ENCODE results near the gene MPZL3.

The MPZL3 gene

DNA sequence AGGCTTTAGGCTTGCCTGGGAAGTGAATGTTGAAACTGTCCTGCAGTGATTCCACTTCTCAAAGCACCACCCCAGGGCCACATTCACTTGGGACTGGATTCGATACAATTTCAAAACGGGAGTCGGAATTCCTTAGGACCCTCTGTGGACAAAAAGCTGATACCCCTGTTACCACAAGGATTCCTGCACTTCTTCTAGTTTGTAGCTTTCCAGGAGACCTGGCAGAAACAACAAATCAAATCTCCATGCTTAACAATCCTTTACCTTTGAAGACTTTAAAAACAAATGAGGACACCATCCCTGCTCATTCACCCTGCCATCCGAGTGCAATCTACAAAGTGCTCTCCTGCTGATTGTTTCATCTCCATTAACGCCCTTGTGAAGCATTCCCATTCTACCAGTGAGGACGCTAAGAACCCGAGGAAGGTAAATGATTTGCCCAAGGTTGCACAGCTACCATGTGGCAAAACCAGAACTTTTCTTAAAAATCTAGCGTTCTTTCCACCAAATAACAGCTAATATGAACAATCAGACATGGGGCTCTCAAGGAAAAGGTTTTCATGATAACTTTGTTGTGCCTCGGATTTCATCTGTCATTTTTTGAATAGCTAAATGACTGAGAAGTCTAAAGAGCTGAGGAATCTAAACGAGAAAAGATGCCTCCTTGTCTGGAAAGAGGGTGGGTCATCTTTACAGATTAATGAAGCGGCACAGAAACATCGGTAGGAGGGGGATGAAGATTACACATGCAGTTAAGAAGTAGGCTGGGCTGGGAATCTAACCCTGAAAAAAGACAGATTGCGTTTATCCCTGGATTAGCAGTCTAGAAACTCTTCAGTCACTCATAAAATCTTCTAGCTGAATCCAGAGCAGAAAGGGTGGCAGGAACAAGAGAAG is 12.7 kb upstream of the MPZL3 start:
- no peak for DNase-seq (ENCODE audit: low read depth, low spot score)

GRCh38 chr11:118263695-118264568 is 11.8 kb upstream of the MPZL3 start, which contains the start of gene MPZL2:
Gene MPZL2, minus strand, starts transcription at chr11:118264297. Its CDS starts 144 bp downstream, at chr11:118264153.
- DNase-seq (ENCODE audit: low read depth, low spot score), result no peak

DNA sequence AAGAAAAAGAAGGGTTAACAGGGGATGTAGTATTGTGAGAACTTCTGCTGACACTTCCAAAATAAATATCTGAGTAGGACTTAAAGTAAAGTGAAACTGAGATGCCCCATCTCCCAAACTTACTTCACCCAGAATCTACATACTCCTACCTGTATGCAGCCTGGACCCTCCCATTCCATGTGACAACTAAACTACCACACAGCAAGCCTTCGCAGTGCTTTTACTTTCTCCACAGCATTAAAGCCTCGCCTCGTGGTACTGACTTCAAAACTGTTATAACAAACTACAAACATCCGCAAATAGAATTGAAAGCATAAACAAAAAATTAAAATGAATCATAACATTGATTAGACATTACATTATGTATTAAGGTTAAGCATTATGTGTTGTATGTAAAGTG is 10.9 kb upstream of the MPZL3 start:
- no peak for DNase-seq (ENCODE audit: low read depth, low spot score)

DNA sequence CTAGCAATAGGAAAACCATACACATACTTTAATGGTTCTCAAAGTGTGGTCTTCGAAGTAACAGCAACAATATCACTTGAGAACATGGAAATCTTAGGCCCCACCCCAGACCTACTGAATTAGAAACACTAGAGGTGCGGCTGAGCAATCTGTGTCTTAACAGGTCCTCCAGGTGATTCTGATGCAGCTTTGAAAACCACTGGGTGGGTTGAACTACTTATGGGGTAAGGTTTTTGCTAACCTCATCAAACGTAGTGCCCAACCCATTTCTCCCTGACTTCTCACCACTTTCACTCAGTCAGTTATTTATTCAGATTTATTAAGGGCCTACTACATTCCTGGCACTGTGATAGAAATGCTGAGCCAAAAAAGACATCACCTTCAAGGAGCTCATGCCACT is 8.2 kb upstream of the MPZL3 start:
- no peak for DNase-seq (ENCODE audit: low read depth, low spot score)

GRCh38 chr11:118259138-118259537 is 7.0 kb upstream of the MPZL3 start:
- no peak for DNase-seq (ENCODE audit: low read depth, low spot score)

DNA sequence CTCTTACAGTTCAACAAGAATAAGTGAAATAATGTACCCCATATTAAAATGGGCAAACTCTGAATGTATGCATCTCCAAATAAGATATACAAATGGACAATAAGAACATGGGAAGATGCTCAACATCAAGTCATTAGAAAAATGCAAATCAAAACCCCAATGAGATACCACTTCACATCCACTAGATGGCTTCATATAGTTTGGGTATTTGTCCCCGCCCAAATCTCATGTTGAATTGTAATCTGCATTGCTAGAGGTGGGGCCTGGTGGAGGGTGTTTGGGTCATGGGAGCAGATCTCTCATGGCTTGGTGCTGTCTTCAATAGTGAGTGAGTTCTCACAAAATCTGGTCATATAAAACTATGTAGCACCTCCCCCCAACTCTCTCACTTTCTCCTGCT is 6.2 kb upstream of the MPZL3 start:
- DNase-seq (ENCODE audit: low read depth, low spot score), result no peak

GRCh38 chr11:118252688-118253087 is 523 bp upstream of the MPZL3 start:
- DNase-seq (ENCODE audit: low read depth, low spot score), result no peak

DNA sequence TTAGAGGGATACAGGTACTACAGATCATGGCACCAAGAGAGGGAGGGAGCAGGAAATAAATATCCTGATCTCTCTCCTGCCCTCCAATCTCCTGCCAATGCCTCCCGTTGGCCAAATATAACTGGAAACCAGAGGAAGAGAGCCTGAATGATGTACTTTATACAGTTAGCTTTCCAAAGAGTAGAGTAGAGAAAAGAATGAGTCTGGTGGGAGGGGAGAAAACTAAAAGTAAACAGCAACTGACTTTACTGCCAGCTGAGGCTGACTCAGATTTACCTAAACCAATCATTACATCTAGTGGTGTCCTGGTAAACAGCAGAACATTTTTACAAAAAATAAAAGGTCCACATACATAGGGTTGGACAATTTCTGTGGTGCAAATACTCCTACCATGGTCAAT is 5.1 kb downstream of the MPZL3 start:
- no peak for DNase-seq (ENCODE audit: low read depth, low spot score)

- DNase-seq (ENCODE audit: low read depth, low spot score), result no peak
Observed at GRCh38 chr11:118245936-118246562, 6.1 kb downstream of the MPZL3 start.

DNA sequence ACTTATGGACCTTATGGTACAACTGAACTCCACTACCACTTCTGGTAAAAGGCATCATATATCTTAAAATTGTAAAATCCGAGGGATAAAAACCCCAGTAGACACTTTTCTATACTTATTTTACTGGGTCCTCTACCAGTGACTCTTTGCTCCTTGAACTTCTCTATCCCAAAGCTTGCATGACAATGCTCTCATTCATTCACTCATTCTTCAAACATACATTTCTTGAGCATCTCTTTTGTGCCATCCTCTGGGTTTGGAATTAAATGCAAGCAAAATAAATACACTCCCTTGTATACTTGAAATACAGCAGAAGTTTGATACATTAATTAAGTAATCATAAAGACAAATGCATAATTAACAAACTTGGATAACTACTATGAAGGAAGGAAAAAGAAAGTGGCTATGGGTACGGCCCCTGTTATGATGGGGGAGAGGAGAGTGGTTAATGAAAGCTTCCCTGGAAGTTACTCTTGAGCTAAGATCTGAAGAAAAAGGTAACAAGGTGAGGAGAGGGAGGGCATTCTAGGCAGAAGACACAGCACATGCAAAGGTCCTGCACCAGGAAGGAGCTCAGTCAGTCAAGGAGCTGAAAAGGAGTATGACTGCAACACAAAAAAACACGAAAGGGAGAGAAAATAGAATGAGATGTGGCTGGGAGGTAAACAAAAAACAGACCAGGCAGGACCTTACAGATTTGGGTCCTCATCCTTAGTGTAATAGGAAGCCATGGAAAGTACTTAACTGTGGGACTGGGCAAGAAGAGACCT is 8.0 kb downstream of the MPZL3 start:
- no peak for DNase-seq (ENCODE audit: low read depth, low spot score)

DNA sequence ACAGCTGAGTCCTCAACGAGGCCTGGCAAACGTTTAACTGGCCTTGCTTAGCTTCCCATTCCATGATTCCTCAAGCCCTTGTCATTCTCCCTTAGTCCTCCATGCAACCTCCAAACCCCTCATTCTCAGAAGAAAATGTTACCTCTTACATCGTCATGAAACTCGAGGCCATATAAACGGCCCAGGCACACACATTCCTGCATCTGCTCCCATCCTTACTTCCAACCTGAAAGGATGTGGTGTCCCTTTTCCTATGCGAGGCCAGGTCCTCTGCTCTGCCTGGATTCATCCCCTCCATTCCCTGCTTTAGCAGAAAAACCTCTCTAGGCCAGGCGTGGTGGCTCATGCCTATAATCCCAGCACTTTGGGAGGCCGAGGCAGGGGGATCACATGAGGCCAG is 9.0 kb downstream of the MPZL3 start:
- no peak for DNase-seq (ENCODE audit: low read depth, low spot score)

DNA sequence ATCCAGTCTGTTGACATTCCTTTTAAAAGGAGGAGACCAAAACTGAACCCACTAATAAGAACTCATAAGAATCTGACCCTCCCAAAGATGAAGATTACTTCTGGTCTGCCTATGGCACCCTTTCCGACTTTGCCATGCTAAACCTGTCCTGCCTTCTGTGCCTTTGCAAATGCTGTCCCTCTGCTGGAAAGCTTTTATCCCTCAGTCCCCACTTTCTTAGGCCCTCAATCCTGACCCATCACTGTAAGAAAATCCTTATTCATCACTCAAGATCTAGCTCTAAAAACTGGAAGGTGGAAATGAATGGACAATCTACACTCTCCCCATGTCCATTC is 10.4 kb downstream of the MPZL3 start:
- no peak for DNase-seq (ENCODE audit: low read depth, low spot score)

DNA sequence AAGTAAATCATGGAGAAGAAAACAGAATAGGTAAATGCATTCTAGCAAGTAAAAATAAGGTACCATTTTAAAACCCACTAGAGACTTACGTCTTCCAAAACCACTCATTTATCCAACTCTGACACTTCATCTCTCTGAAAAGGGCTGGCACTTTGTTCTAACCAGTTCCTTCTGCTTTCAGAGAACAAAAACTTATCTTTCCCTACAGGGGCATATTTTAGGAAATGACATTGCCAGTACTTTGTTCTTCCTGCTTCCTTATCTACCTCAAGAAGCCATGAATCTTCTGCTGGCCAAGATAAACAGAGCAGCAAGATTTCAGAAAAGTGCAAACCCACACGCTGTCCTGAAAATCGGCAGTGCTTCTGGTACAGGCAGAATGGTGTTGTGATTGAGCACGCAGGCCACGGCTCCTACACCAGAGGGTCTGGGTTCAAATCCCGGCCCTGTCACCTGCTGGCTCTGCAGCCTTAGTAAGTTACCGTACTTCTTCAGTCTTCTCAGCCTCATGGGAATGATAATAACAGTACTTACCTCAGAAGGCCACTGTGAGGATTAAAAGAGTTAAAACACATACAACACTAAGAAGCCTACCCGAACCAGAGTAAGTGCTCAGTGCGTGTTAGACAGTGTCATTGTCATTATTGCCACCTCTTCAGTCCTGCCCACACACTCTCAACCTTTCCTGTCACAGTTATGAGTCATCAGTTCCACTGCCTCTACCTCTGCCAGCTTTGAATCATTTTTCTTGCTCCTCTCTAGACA is 11.0 kb downstream of the MPZL3 start:
- DNase-seq (ENCODE audit: low read depth, low spot score), result no peak

DNA sequence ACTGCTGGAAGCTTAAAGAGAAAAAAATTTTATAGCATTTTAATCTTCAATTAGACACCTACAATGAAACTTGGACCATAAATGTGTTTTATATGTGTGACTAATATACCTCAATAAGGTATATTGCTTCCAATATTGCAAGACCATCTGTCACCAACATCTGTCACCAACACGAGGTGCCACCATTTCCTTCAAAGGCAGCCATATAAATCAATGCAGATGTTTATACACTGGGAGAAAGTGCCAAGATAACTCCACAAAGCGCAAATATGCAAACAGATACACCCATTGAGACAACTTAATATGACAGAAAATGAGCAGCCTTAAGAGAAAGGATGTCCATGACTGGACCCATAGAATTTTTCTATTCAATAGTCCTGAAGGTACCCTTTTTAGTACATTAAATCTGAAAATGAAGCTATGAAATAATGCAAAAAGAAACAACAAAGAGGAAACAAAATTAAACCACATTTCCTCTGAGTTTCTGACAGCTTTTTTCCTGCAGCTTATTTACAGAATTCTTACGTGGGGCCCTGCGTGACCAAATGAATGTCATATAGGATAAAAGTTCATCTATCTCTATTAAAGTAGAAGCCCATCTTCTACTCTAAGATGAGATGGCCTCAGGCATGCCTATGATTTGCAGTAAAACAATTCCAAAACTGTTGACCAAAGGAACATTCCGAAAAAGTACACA is 12.5 kb downstream of the MPZL3 start:
- DNase-seq (ENCODE audit: low read depth, low spot score), result no peak

DNA sequence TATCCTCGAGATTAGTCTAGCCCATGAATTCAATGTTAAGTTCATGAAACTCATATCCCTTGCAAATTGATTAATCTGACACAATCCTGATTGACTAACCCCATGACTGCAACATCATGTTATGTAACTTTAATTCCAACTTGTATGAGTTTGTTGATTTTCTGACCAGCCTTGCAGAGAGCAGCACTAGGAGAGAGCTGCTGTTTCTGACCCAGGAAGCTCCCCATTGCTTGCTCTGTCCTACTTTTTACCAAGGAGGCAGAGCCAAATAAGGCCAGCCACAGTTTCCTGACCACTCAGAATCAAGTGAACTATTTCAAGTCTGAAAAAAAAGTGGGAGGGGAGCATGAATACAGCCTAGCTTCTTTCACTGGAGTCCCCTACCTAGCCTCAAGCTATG is 13.2 kb downstream of the MPZL3 start:
- DNase-seq (ENCODE audit: low read depth, low spot score), result no peak

- DNase-seq (ENCODE audit: low read depth, low spot score), result no peak
Observed at GRCh38 chr11:118238421-118238820, 13.7 kb downstream of the MPZL3 start.

GRCh38 chr11:118236170-118236569 is 16.0 kb downstream of the MPZL3 start:
- DNase-seq (ENCODE audit: low read depth, low spot score), result no peak

- no peak for DNase-seq (ENCODE audit: low read depth, low spot score)
Observed at GRCh38 chr11:118234833-118235232, 17.3 kb downstream of the MPZL3 start.

- no peak for DNase-seq (ENCODE audit: low read depth, low spot score)
Observed at GRCh38 chr11:118233850-118234249, 18.3 kb downstream of the MPZL3 start.

GRCh38 chr11:118233377-118233776 is 18.8 kb downstream of the MPZL3 start:
- DNase-seq (ENCODE audit: low read depth, low spot score), result no peak

Data from activated naive CD8-positive, alpha-beta T cell treated with anti-CD3 and anti-CD28 coated beads, Interleukin-2, amount 50 U/mL, for 16 hours (primary cell).